LNCAP (cell line): ENCODE data around the gene NARF.

Source experiments
- TF ChIP-seq, protein P1 (sequence below): fragments of 450-650 bp; IDR thresholded peaks from 2 replicates; pipeline ENCODE4 v1.5.1; 2017; ENCODE audit warnings: mild to moderate bottlenecking

NARF gene

DNA sequence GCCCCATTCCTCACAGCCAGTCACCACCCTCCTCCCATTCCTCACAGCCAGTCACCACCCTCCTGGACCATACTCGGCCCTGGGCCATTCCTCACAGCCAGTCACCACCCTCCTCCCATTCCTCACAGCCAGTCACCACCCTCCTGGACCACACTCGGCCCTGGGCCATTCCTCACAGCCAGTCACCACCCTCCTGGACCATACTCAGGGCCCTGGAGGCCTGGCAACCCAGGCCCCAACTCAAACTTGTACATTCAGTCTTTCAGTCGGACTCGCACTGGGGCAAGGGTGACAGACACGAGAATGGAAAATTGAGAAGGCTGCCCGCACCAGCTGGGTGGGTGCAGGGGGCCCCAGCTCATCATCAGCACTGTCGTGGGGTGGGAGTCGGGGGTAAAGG, 30.6 kb downstream of the NARF start:
- TF ChIP-seq, protein P1, sequence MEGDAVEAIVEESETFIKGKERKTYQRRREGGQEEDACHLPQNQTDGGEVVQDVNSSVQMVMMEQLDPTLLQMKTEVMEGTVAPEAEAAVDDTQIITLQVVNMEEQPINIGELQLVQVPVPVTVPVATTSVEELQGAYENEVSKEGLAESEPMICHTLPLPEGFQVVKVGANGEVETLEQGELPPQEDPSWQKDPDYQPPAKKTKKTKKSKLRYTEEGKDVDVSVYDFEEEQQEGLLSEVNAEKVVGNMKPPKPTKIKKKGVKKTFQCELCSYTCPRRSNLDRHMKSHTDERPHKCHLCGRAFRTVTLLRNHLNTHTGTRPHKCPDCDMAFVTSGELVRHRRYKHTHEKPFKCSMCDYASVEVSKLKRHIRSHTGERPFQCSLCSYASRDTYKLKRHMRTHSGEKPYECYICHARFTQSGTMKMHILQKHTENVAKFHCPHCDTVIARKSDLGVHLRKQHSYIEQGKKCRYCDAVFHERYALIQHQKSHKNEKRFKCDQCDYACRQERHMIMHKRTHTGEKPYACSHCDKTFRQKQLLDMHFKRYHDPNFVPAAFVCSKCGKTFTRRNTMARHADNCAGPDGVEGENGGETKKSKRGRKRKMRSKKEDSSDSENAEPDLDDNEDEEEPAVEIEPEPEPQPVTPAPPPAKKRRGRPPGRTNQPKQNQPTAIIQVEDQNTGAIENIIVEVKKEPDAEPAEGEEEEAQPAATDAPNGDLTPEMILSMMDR, result no peak

DNA sequence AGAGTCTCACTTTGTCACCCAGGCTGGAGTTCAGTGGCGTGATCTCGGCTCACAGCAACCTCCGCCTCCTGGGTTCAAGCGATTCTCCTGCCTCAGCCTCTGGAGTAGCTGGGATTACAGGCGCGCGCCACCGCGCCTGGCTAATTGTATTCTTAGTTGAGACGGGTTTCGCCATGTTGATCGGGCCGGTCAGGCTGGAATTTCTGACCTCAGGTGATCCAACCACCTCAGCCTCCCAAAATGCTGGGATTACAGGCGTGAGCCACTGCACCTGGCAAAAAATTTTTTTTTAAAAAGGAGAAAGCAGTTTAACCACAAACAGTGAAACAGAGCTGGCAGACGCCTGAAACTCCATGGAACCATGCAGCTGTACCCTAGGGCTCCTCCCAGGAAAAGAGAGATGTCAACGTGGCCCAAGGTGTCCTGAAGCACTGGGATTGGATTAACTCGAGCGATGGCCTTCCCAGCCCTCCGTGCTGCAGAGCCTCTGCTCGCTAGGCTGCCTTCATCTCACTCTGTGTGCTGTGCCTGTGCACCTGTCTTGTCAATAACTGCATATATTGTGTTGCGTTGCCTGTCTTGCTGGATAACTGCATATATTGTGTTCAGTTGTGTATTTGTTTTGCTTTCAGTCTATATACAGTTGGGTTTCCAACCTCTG, 31.4 kb downstream of the NARF start:
- TF ChIP-seq, protein P1, result no peak

GRCh38 chr17:82490512-82491195, 32.1 kb downstream of the NARF start:
- TF ChIP-seq, protein P1, result no peak

DNA sequence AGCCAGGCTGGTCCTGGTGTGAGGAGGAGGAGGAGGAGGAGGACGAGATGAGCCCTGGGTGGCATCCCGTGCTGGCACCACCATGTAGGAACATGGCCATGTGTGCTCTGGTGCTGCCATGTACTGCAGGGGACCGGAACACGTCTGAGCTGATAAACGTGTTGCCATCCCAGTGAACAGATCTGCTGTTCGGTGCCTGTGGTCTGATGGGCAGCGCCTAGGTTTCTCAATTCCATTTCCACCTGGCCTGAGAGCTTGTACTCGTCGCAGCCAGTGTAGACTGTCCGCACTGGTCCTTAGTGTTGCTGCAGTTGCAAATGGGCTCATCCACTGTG, 32.6 kb downstream of the NARF start:
- TF ChIP-seq, protein P1, result no peak

DNA sequence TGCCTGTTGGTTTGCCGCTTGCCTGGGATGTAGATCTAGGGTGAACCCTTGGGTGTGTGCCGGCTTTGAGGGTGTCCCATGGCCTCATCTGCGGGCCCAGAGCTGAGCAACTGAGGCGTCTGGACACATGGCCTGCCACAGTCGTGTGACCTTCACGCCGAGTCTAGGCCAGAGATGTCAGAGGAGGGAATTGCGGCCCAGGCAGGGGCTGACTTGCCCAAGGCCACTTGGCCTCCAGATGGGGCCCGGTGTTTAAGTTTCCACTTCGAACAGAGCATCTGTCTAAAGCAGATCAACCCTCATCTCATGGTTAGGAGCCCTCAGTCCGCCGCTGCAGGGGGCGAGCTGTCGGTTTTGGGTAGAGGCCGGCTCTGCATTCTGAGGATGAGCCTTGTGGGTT, 33.0 kb downstream of the NARF start:
- TF ChIP-seq, protein P1, result no peak

- TF ChIP-seq, protein P1, result no peak
Observed at GRCh38 chr17:82492643-82493225, 34.2 kb downstream of the NARF start.

GRCh38 chr17:82493226-82493781, 34.8 kb downstream of the NARF start:
- TF ChIP-seq, protein P1, result no peak
